Bone marrow (tissue), 2 donors: Measurements from ENCODE around the gene TRIM15.
"Not testable (repeated sequence)": the region's sequence is repeated elsewhere in the genome, so short reads cannot be mapped to it uniquely, and the experiment has no call there.

Source experiments
- DNase-seq, 2 donors: peaks; one replicate each; lab custom pipeline; 2025; lab: John Stamatoyannopoulos, UW

The TRIM15 gene

GRCh38 chr6:30162265-30163089 lies 869 bp upstream of the TRIM15 start:
- DNase-seq = no peak

DNA sequence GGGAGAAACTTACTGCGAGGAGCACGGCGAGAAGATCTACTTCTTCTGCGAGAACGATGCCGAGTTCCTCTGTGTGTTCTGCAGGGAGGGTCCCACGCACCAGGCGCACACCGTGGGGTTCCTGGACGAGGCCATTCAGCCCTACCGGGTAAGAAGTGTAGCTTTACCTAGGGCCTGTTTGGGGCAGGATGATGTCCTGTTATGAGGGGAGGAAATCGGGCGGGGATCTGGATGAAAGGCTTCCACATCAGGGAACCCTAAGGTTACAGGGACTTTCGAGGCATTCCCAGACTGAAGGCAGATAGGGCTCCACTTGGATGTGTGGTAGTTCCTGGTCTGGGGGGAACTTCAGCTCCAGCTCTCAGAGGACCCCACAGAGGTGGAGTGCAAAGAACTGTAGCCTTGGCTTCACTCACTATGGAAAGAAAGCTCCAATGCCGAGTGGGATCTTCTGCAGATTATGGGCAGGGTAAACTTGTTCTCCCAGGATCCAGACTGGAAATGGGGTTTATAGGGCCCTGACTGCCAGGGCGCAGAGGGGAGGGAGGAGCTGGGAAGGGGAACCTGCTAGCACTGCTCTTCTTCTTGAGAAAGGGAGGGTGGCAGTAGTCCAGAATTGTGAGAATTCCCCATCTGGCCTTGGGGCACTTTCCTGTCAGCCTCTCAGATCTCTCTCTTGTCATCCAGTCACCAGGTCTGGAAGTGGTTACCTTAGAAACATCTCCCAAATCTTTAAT lies 740 bp downstream of the TRIM15 start:
- DNase-seq = no peak

DNA sequence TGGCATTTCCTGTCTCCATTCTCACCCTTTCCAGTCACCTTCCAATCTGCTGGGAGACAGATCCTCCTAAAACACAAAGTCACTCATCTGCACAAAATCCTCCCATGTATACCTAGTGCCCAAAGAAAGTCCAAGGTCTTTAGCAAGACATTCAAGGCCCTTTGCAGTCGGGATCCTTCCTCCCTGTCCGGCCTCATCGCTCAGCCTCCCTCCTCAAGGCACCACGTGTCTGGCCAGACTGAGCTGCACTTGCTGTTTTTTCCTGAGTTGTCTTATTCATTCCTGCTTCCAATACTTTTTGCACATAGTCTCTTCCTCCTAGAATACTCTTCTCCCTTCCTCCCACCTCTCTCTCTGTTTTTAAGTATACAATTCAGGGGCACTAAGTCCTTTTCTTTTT lies 1.4 kb downstream of the TRIM15 start:
- DNase-seq = no peak

GRCh38 chr6:30165238-30165637 lies 1.9 kb downstream of the TRIM15 start:
- DNase-seq = not testable (repeated sequence)

GRCh38 chr6:30167101-30167500 lies 3.8 kb downstream of the TRIM15 start:
- no peak for DNase-seq

DNA sequence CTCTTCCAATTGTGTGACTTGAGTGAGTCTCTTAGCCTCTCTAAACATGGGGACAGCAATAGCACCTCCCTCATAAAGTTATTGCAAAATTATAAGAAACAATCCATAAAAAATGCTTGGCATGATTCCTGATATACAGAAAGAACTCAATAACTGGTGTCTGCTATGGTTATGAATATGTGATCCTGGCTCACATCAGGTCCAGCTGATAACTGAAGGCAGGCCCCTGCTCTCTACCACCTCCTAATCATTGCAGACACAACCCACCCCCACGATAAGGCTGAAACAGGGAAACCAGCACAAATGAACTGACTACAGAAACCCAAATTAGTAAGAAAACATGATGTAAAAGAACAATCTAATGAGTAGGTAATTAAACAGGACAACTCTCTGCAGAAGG lies 5.4 kb downstream of the TRIM15 start:
- DNase-seq = no peak

GRCh38 chr6:30169658-30170614 lies 6.6 kb downstream of the TRIM15 start:
- DNase-seq = peak in 1 of 2 donors; percentile 27

DNA sequence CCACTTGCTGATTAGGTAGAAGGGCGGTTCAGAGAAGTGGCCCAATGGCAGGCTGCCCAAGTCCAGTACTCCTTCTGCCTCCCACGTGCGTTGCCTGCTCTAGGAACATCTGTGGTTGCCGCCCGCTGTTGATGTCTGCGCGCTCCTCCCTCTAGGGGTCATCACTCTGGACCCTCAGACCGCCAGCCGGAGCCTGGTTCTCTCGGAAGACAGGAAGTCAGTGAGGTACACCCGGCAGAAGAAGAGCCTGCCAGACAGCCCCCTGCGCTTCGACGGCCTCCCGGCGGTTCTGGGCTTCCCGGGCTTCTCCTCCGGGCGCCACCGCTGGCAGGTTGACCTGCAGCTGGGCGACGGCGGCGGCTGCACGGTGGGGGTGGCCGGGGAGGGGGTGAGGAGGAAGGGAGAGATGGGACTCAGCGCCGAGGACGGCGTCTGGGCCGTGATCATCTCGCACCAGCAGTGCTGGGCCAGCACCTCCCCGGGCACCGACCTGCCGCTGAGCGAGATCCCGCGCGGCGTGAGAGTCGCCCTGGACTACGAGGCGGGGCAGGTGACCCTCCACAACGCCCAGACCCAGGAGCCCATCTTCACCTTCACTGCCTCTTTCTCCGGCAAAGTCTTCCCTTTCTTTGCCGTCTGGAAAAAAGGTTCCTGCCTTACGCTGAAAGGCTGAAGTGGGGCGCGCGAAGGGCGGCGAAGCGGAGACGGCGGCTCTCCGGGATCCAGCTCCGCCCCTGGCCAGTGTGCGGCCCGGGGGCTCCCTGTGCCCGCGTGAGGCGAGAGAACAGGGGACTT lies 8.5 kb downstream of the TRIM15 start:
- DNase-seq = no peak

- no peak for DNase-seq
Observed at GRCh38 chr6:30172681-30173080, 9.3 kb downstream of the TRIM15 start.

- no peak for DNase-seq
Observed at GRCh38 chr6:30175765-30176164, 12.4 kb downstream of the TRIM15 start.

GRCh38 chr6:30178837-30179236 lies 15.5 kb downstream of the TRIM15 start:
- no peak for DNase-seq

- no peak for DNase-seq
Observed at GRCh38 chr6:30180145-30180544, 16.8 kb downstream of the TRIM15 start.

GRCh38 chr6:30184417-30185031 lies 21.2 kb downstream of the TRIM15 start:
- DNase-seq = no peak

GRCh38 chr6:30185846-30186484 lies 22.6 kb downstream of the TRIM15 start:
- DNase-seq = no peak

GRCh38 chr6:30188541-30188940 lies 25.2 kb downstream of the TRIM15 start:
- DNase-seq = no peak

DNA sequence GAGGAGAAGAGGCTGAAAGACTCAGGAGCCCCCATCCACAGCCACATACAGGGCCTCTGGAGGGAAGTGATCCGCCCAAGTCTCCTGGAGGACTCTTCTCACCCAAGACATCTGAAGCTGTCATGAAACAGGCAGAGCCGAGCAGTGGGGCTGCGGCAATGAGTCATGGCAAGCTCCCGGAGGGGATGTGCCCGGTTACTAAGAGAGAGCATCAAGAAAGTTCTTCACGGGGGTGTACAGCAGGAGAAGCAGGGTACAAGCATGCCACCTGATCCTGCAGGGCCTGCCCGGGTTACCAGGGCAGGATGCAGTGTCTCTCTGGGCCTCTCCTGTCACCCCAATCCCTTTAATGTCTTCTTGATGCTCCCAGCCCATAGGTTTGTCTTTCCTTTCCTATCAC lies 28.7 kb downstream of the TRIM15 start:
- DNase-seq = no peak

- no peak for DNase-seq
Observed at GRCh38 chr6:30194797-30195690, 31.7 kb downstream of the TRIM15 start.

GRCh38 chr6:30195951-30196350 lies 32.6 kb downstream of the TRIM15 start:
- DNase-seq = no peak

- DNase-seq = no peak
Observed at GRCh38 chr6:30196376-30196775, 33.0 kb downstream of the TRIM15 start.
